ENCODE results near the gene ADCY1.

Gene ADCY1

GRCh38 chr7:45654341-45654740, 80.2 kb downstream of the ADCY1 start:
- no peak for DNase-seq

GRCh38 chr7:45655539-45655938, 81.4 kb downstream of the ADCY1 start:
- DNase-seq: no peak

GRCh38 chr7:45656431-45656830, 82.3 kb downstream of the ADCY1 start:
- DNase-seq: no peak

GRCh38 chr7:45657136-45657889, 83.1 kb downstream of the ADCY1 start:
- no peak for DNase-seq

GRCh38 chr7:45657890-45658715, 83.9 kb downstream of the ADCY1 start:
- no peak for DNase-seq

GRCh38 chr7:45658716-45659495, 84.7 kb downstream of the ADCY1 start:
- no peak for DNase-seq

GRCh38 chr7:45659496-45660139, 85.5 kb downstream of the ADCY1 start:
- DNase-seq: no peak

- DNase-seq: no peak
Measured at GRCh38 chr7:45660201-45660900, 86.2 kb downstream of the ADCY1 start.

GRCh38 chr7:45660901-45661211, 86.7 kb downstream of the ADCY1 start:
- no peak for DNase-seq

GRCh38 chr7:45661302-45661995, 87.3 kb downstream of the ADCY1 start:
- no peak for DNase-seq

GRCh38 chr7:45662018-45662417, 87.8 kb downstream of the ADCY1 start:
- DNase-seq: no peak

- no peak for DNase-seq
Measured at GRCh38 chr7:45662540-45663166, 88.5 kb downstream of the ADCY1 start.

GRCh38 chr7:45663167-45663921, 89.2 kb downstream of the ADCY1 start:
- no peak for DNase-seq

GRCh38 chr7:45663965-45664633, 89.9 kb downstream of the ADCY1 start:
- no peak for DNase-seq

GRCh38 chr7:45665172-45665571, 91.0 kb downstream of the ADCY1 start:
- DNase-seq: no peak

- no peak for DNase-seq
Measured at GRCh38 chr7:45670227-45670626, 96.1 kb downstream of the ADCY1 start.

- DNase-seq: no peak
Measured at GRCh38 chr7:45670717-45671116, 96.5 kb downstream of the ADCY1 start.

GRCh38 chr7:45677311-45677900, 103.2 kb downstream of the ADCY1 start:
- no peak for DNase-seq

GRCh38 chr7:45679516-45679915, 105.3 kb downstream of the ADCY1 start:
- no peak for DNase-seq

GRCh38 chr7:45680776-45681175, 106.6 kb downstream of the ADCY1 start:
- no peak for DNase-seq
